Kidney epithelial cell (primary cell): ENCODE results near the gene PCDHB15. TPM values are rescaled to one million over a fixed set of nuclear protein-coding genes. Genes with fewer than 3 reads are reported as not detected.

Experiments
- DNase-seq: peaks from one replicate; pipeline ENCODE4 v3.0.0-alpha.2; 2010; ENCODE audit warnings: low read depth
- H3K27me3 ChIP-seq: 2 replicates; pipeline ENCODE4 v1.6.0; 2011; ENCODE audit warnings: low read length; ENCODE audit not compliant: control insufficient read depth, insufficient read depth
- H3K36me3 ChIP-seq: 2 replicates; pipeline ENCODE4 v1.5.1; 2011; ENCODE audit warnings: low read length; ENCODE audit not compliant: control insufficient read depth, insufficient read depth
- H3K4me3 ChIP-seq: 2 replicates; pipeline ENCODE4 v1.5.1; 2011; ENCODE audit warnings: low read depth, mild to moderate bottlenecking, control low read depth, low read length
- CTCF ChIP-seq: IDR thresholded peaks from 2 replicates; pipeline ENCODE4 v1.5.1; 2011; ENCODE audit warnings: mild to moderate bottlenecking, moderate library complexity, low read length, control low read depth, inconsistent platforms; ENCODE audit not compliant: insufficient read depth, poor library complexity, severe bottlenecking
- total RNA-seq: library from RNA; depleted of rRNA; stranded (reverse); fragments of >200 nt; gene quantifications from 2 replicates; pipeline ENCODE4 v1.2.3, GENCODE V29; 2015

PCDHB15 gene
- total RNA-seq, 1 donor from 2014 or later = 3.0 TPM

GRCh38 chr5:141261238-141261546 is 16.0 kb downstream of the PCDHB15 start:
- no peaks in the 10 kb centered on the region for H3K36me3 ChIP-seq
- H3K27me3 ChIP-seq = no peaks in the 10 kb centered on the region
- no peak overlapping the region for H3K4me3 ChIP-seq
- DNase-seq = no peak
- no peak for TF ChIP-seq CTCF

GRCh38 chr5:141269195-141269594 is 24.0 kb downstream of the PCDHB15 start:
- no peak for TF ChIP-seq CTCF
- DNase-seq = no peak
- no peaks in the 10 kb centered on the region for H3K36me3 ChIP-seq
- no peaks in the 10 kb centered on the region for H3K27me3 ChIP-seq
- no peak overlapping the region for H3K4me3 ChIP-seq

GRCh38 chr5:141272906-141273305 is 27.7 kb downstream of the PCDHB15 start:
- no peak for TF ChIP-seq CTCF
- DNase-seq = no peak
- Histone ChIP-seq H3K4me3 (no peak overlapping the region), H3K36me3 (no peaks in the 10 kb centered on the region), H3K27me3 (no peaks in the 10 kb centered on the region)

- Histone ChIP-seq H3K4me3 (no peak overlapping the region), H3K27me3 (no peaks in the 10 kb centered on the region), H3K36me3 (no peaks in the 10 kb centered on the region)
- DNase-seq = no peak
- TF ChIP-seq CTCF = no peak
Observed at GRCh38 chr5:141298376-141298775, 53.2 kb downstream of the PCDHB15 start.

Other genes with a start within 250 kb of the PCDHB15 start
- gene PCDHB1, start 194.0 kb upstream of the PCDHB15 start, total RNA-seq = under 0.01 TPM in 1 of 2 replicates, not detected in the other
- 5.7 and 5.8 TPM in 2 replicates for gene PCDHB2, start 150.8 kb upstream of the PCDHB15 start, total RNA-seq
- gene PCDHB3, start 144.9 kb upstream of the PCDHB15 start, total RNA-seq = 1.9 and 2.7 TPM in 2 replicates
- 0.42 and 0.48 TPM in 2 replicates for gene PCDHB4, start 123.6 kb upstream of the PCDHB15 start, total RNA-seq
- gene PCDHB5, start 110.2 kb upstream of the PCDHB15 start, total RNA-seq = 3.1 and 6.7 TPM in 2 replicates
- 0.67 and 0.68 TPM in 2 replicates for gene PCDHB6, start 95.3 kb upstream of the PCDHB15 start, total RNA-seq
- 0.96 and 1.5 TPM in 2 replicates for gene PCDHB7, start 72.8 kb upstream of the PCDHB15 start, total RNA-seq
- 0.34 and 0.84 TPM in 2 replicates for gene PCDHB8, start 67.6 kb upstream of the PCDHB15 start, total RNA-seq
- gene PCDHB16, start 63.0 kb upstream of the PCDHB15 start, total RNA-seq = 0.92 and 1.4 TPM in 2 replicates
- 0.71 and 0.82 TPM in 2 replicates for gene PCDHB9, start 58.2 kb upstream of the PCDHB15 start, total RNA-seq
- gene PCDHB10, start 53.0 kb upstream of the PCDHB15 start, total RNA-seq = 1.6 and 3.4 TPM in 2 replicates
- 1.8 and 3.1 TPM in 2 replicates for gene PCDHB11, start 45.8 kb upstream of the PCDHB15 start, total RNA-seq
- 1.2 and 1.6 TPM in 2 replicates for gene PCDHB12, start 36.7 kb upstream of the PCDHB15 start, total RNA-seq
- gene PCDHB13, start 31.5 kb upstream of the PCDHB15 start, total RNA-seq = 1.9 and 3.1 TPM in 2 replicates
- 1.5 and 2.9 TPM in 2 replicates for gene PCDHB14, start 22.1 kb upstream of the PCDHB15 start, total RNA-seq
- not detected in 2 replicates for gene SLC25A2, start 58.7 kb downstream of the PCDHB15 start, total RNA-seq
- gene TAF7, start 75.4 kb downstream of the PCDHB15 start, total RNA-seq = 72.6 and 78.0 TPM in 2 replicates
- 0.67 and 0.68 TPM in 2 replicates for gene PCDHGA1, start 85.1 kb downstream of the PCDHB15 start, total RNA-seq
- 2.8 and 2.9 TPM in 2 replicates for gene PCDHGA2, start 93.4 kb downstream of the PCDHB15 start, total RNA-seq
- gene PCDHGA3, start 98.4 kb downstream of the PCDHB15 start, total RNA-seq = 2.4 and 2.6 TPM in 2 replicates
- 1.6 and 1.7 TPM in 2 replicates for gene PCDHGB1, start 104.7 kb downstream of the PCDHB15 start, total RNA-seq
- gene PCDHGA4, start 109.6 kb downstream of the PCDHB15 start, total RNA-seq = 3.5 and 3.6 TPM in 2 replicates
- 1.2 and 1.9 TPM in 2 replicates for gene PCDHGB2, start 114.6 kb downstream of the PCDHB15 start, total RNA-seq
- 0.58 and 1.5 TPM in 2 replicates for gene PCDHGA5, start 118.8 kb downstream of the PCDHB15 start, total RNA-seq
- 1.3 and 3.6 TPM in 2 replicates for gene PCDHGB3, start 124.8 kb downstream of the PCDHB15 start, total RNA-seq
- gene PCDHGA6, start 128.5 kb downstream of the PCDHB15 start, total RNA-seq = 1.7 and 3.1 TPM in 2 replicates
- 2.2 and 3.1 TPM in 2 replicates for gene PCDHGA7, start 137.3 kb downstream of the PCDHB15 start, total RNA-seq
- gene PCDHGB4, start 142.3 kb downstream of the PCDHB15 start, total RNA-seq = 6.4 and 9.2 TPM in 2 replicates
- gene PCDHGA8, start 147.2 kb downstream of the PCDHB15 start, total RNA-seq = 0.96 and 1.0 TPM in 2 replicates
- 18.6 and 19.3 TPM in 2 replicates for gene PCDHGB5, start 152.6 kb downstream of the PCDHB15 start, total RNA-seq
- 3.6 and 5.2 TPM in 2 replicates for gene PCDHGA9, start 157.4 kb downstream of the PCDHB15 start, total RNA-seq
- 3.4 and 3.6 TPM in 2 replicates for gene PCDHGB6, start 162.6 kb downstream of the PCDHB15 start, total RNA-seq
- 5.5 and 6.0 TPM in 2 replicates for gene PCDHGA10, start 167.6 kb downstream of the PCDHB15 start, total RNA-seq
- gene PCDHGB7, start 172.3 kb downstream of the PCDHB15 start, total RNA-seq = 14.0 and 14.1 TPM in 2 replicates
- gene PCDHGA11, start 175.7 kb downstream of the PCDHB15 start, total RNA-seq = 6.7 and 7.4 TPM in 2 replicates
- gene PCDHGA12, start 185.1 kb downstream of the PCDHB15 start, total RNA-seq = 2.1 and 3.6 TPM in 2 replicates
- gene PCDHGC3, start 230.6 kb downstream of the PCDHB15 start, total RNA-seq = 41.9 and 47.3 TPM in 2 replicates
- 0.62 and 1.1 TPM in 2 replicates for gene PCDHGC4, start 239.6 kb downstream of the PCDHB15 start, total RNA-seq
- 0.54 and 0.89 TPM in 2 replicates for gene PCDHGC5, start 243.7 kb downstream of the PCDHB15 start, total RNA-seq